H1 (cell line): ENCODE data around the gene DNAJC21. TPM values are rescaled to one million over a fixed set of nuclear protein-coding genes. Genes with fewer than 3 reads are reported as not detected.

Experiments
- CTCF ChIA-PET: fragments of 300-600 bp; sonication (Branson Sonifier 250); formaldehyde crosslinking; loops from one replicate; lab custom pipeline; 2021; ENCODE audit not compliant: partially characterized antibody; lab: Charles Lee
- POLR2A ChIA-PET: fragments of 300-600 bp; sonication (Branson Sonifier 250); formaldehyde crosslinking; loops from one replicate; lab custom pipeline; 2021; ENCODE audit warnings: inconsistent platforms; ENCODE audit not compliant: partially characterized antibody; lab: Charles Lee
- DNase-seq, 2 experiments: peaks; one replicate each; pipeline versions ENCODE4 v3.0.0 to v3.0.0-alpha.2; 2010 to 2022; ENCODE audit warnings: low spot score in 2 of 2, low read depth in 1 of 2, mixed read lengths in 1 of 2
- FAIRE-seq: peaks from 2 replicates; lab custom pipeline; 2011; peaks lifted over from hg19 to GRCh38; lab: Jason Lieb, UNC
- H2AFZ ChIP-seq: 2 replicates; pipeline ENCODE4 v1.8.1; 2012; ENCODE audit warnings: low read length, inconsistent platforms
- H2AK5ac ChIP-seq: 2 replicates; pipeline ENCODE4 v1.6.1; 2013; ENCODE audit warnings: low read depth, low read length
- H2BK120ac ChIP-seq: replicated peaks from 2 replicates; pipeline ENCODE3; 2013; ENCODE audit warnings: low read depth, low read length, inconsistent platforms
- H2BK12ac ChIP-seq: 2 replicates; pipeline ENCODE4 v1.6.1; 2013; ENCODE audit warnings: low read depth, low read length
- H2BK15ac ChIP-seq: 2 replicates; pipeline ENCODE4 v1.6.1; 2013; ENCODE audit warnings: low read length
- H2BK20ac ChIP-seq: 2 replicates; pipeline ENCODE4 v1.6.1; 2013; ENCODE audit warnings: low read length
- H2BK5ac ChIP-seq: 2 replicates; pipeline ENCODE4 v1.6.1; 2013; ENCODE audit warnings: low read depth, low read length
- H3K14ac ChIP-seq: 2 replicates; pipeline ENCODE4 v1.6.1; 2013; ENCODE audit warnings: inconsistent platforms; ENCODE audit not compliant: insufficient read length
- H3K18ac ChIP-seq: 2 replicates; pipeline ENCODE4 v1.6.1; 2013; ENCODE audit warnings: low read length; ENCODE audit errors: extremely low read depth
- H3K23ac ChIP-seq: 2 replicates; pipeline ENCODE4 v1.6.1; 2013; ENCODE audit warnings: inconsistent platforms; ENCODE audit not compliant: insufficient read length
- H3K23me2 ChIP-seq: 2 replicates; pipeline ENCODE4 v1.6.1; 2013; ENCODE audit warnings: low read depth, low read length
- H3K27ac ChIP-seq: 2 replicates; pipeline ENCODE4 v1.6.1; 2011; ENCODE audit warnings: low read depth, low read length, inconsistent platforms
- H3K27me3 ChIP-seq, 4 experiments: replicated peaks in 1 of 4; 1 replicate in 1 of 4; 2 replicates in 3 of 4; pipeline versions ENCODE4 v1.6.1 to v1.8.1; 2011 to 2013; ENCODE audit warnings: low read length in 3 of 4, mild to moderate bottlenecking in 3 of 4, inconsistent platforms in 2 of 4, mixed read lengths in 2 of 4, moderate library complexity in 1 of 4; ENCODE audit not compliant: control insufficient read depth in 3 of 4, insufficient read depth in 3 of 4; ENCODE audit errors: extremely low read depth in 1 of 4
- H3K36me3 ChIP-seq, 4 experiments: 2 replicates each; pipeline versions ENCODE4 v1.6.1 to v1.8.1; 2011 to 2013; ENCODE audit warnings: mild to moderate bottlenecking in 4 of 4, low read length in 3 of 4, moderate library complexity in 2 of 4, control low read depth in 1 of 4, inconsistent platforms in 1 of 4; ENCODE audit not compliant: insufficient read depth in 4 of 4, control insufficient read depth in 2 of 4
- H3K4ac ChIP-seq: replicated peaks from 2 replicates; pipeline ENCODE3; 2013; ENCODE audit warnings: low read length, low read depth, mixed read lengths, inconsistent platforms; ENCODE audit not compliant: insufficient read length
- H3K4me1 ChIP-seq, 4 experiments: replicated peaks in 1 of 4; 1 replicate in 1 of 4; 2 replicates in 3 of 4; pipeline versions ENCODE4 v1.6.1 to v1.8.1; 2011 to 2013; ENCODE audit warnings: low read length in 3 of 4, inconsistent platforms in 2 of 4, mixed read lengths in 1 of 4; ENCODE audit not compliant: insufficient read depth in 4 of 4, control insufficient read depth in 3 of 4
- H3K4me2 ChIP-seq, 2 experiments: 2 replicates each; pipeline versions ENCODE4 v1.6.1 to v1.8.1; 2011 to 2013; ENCODE audit warnings: low read depth in 2 of 2, low read length in 2 of 2, control low read depth in 1 of 2, inconsistent platforms in 1 of 2, mild to moderate bottlenecking in 1 of 2; ENCODE audit not compliant: insufficient read depth in 1 of 2
- H3K4me3 ChIP-seq, 4 experiments: fragments of 200-600, 300-600 bp in 1 of 4; sonication (generic), shearing (Covaris generic), sonication (Bioruptor Twin) in 1 of 4; 2 replicates each; pipeline versions ENCODE4 v1.5.1 to v1.8.1; 2011 to 2016; ENCODE audit warnings: low read length in 4 of 4, low read depth in 3 of 4, control low read depth in 2 of 4, inconsistent platforms in 2 of 4, mild to moderate bottlenecking in 2 of 4, mixed read lengths in 1 of 4, moderate library complexity in 1 of 4; ENCODE audit not compliant: insufficient read depth in 2 of 4; ENCODE audit errors: extremely low read depth in 1 of 4
- H3K56ac ChIP-seq: replicated peaks from 2 replicates; pipeline ENCODE3; 2013; ENCODE audit warnings: low read depth, mild to moderate bottlenecking, mixed read lengths, low read length, inconsistent platforms; ENCODE audit not compliant: insufficient read length
- H3K79me1 ChIP-seq: 2 replicates; pipeline ENCODE4 v1.6.1; 2013; ENCODE audit warnings: low read depth, low read length, control low read depth
- H3K79me2 ChIP-seq, 2 experiments: 2 replicates each; pipeline versions ENCODE4 v1.6.1 to v1.8.1; 2012 to 2013; ENCODE audit warnings: low read length in 2 of 2, mild to moderate bottlenecking in 2 of 2, inconsistent platforms in 1 of 2; ENCODE audit not compliant: insufficient read depth in 2 of 2, control insufficient read depth in 1 of 2
- H3K9ac ChIP-seq, 4 experiments: replicated peaks in 1 of 4; 1 replicate in 1 of 4; 2 replicates in 3 of 4; pipeline versions ENCODE4 v1.6.1 to v1.8.1; 2011 to 2013; ENCODE audit warnings: low read depth in 3 of 4, low read length in 3 of 4, control low read depth in 2 of 4, mild to moderate bottlenecking in 2 of 4, moderate library complexity in 2 of 4, inconsistent platforms in 1 of 4; ENCODE audit errors: extremely low read depth in 1 of 4
- H3K9me3 ChIP-seq, 2 experiments: 2 replicates each; pipeline versions ENCODE4 v1.6.1 to v1.8.1; 2012 to 2013; ENCODE audit warnings: mild to moderate bottlenecking in 2 of 2, moderate library complexity in 2 of 2, control low read depth in 1 of 2, inconsistent platforms in 1 of 2, low read depth in 1 of 2, low read length in 1 of 2, mixed read lengths in 1 of 2; ENCODE audit not compliant: insufficient read depth in 2 of 2
- H4K20me1 ChIP-seq, 2 experiments: replicated peaks in 1 of 2; 2 replicates each; pipeline versions ENCODE3 to v1.8.1; 2011 to 2013; ENCODE audit warnings: inconsistent platforms in 2 of 2, low read length in 2 of 2, mild to moderate bottlenecking in 1 of 2; ENCODE audit not compliant: insufficient read depth in 2 of 2, control insufficient read depth in 1 of 2
- H4K5ac ChIP-seq: 2 replicates; pipeline ENCODE4 v1.6.1; 2013; ENCODE audit warnings: low read length, low read depth, mixed read lengths, inconsistent platforms; ENCODE audit not compliant: insufficient read length
- H4K8ac ChIP-seq: 2 replicates; pipeline ENCODE4 v1.8.0; 2013; ENCODE audit warnings: mild to moderate bottlenecking, moderate library complexity, low read length, inconsistent platforms; ENCODE audit not compliant: insufficient read depth; ENCODE audit errors: extremely low read depth
- H4K91ac ChIP-seq: replicated peaks from 2 replicates; pipeline ENCODE3; 2013; ENCODE audit warnings: low read length, mixed read lengths, inconsistent platforms; ENCODE audit not compliant: insufficient read length
- ASH2L ChIP-seq: fragments of 200-600, 300-600 bp; sonication (generic); IDR thresholded peaks from one replicate; pipeline ENCODE4 v1.7.1; 2017; ENCODE audit warnings: low read length
- CHD2 ChIP-seq: IDR thresholded peaks from 2 replicates; pipeline ENCODE4 v1.6.1; 2012; ENCODE audit warnings: low read length, improper control_type of control experiment
- KDM1A ChIP-seq: fragments of 200-600, 300-600 bp; sonication (generic); IDR thresholded peaks from 2 replicates; pipeline ENCODE4 v1.7.1; 2016; ENCODE audit warnings: mild to moderate bottlenecking, low read length, borderline replicate concordance
- NANOG ChIP-seq: IDR thresholded peaks from 2 replicates; pipeline ENCODE4 v1.6.1; 2011; ENCODE audit warnings: low read length, low read depth, mild to moderate bottlenecking, inconsistent platforms; ENCODE audit not compliant: insufficient read depth, poor library complexity, severe bottlenecking
- POLR2AphosphoS5 ChIP-seq: IDR thresholded peaks from 2 replicates; pipeline ENCODE4 v1.6.1; 2011; ENCODE audit warnings: low read depth, low read length
- RNF2 ChIP-seq: fragments of 200-900, 300-1000 bp; sonication (generic); IDR thresholded peaks from 2 replicates; pipeline ENCODE4 v1.7.1; 2016; ENCODE audit warnings: borderline replicate concordance, low read depth, mild to moderate bottlenecking, antibody characterized with exemption, low read length; ENCODE audit not compliant: poor library complexity, severe bottlenecking; ENCODE audit errors: missing control alignments
- RXRA ChIP-seq: IDR thresholded peaks from 2 replicates; pipeline ENCODE4 v1.6.1; 2011; ENCODE audit warnings: low read depth, mild to moderate bottlenecking, low read length, moderate library complexity; ENCODE audit not compliant: insufficient read depth
- SIN3A ChIP-seq, 2 experiments: IDR thresholded peaks in 1 of 2; conservative IDR thresholded peaks in 1 of 2; 2 replicates each; pipeline ENCODE4 v1.6.1; 2011 to 2012; ENCODE audit warnings: low read length in 2 of 2, improper control_type of control experiment in 1 of 2, low read depth in 1 of 2, mild to moderate bottlenecking in 1 of 2
- SP4 ChIP-seq: IDR thresholded peaks from 2 replicates; pipeline ENCODE4 v1.6.1; 2012; ENCODE audit warnings: low read length, inconsistent platforms
- SRF ChIP-seq: IDR thresholded peaks from 2 replicates; pipeline ENCODE4 v1.6.1; 2011; ENCODE audit warnings: mild to moderate bottlenecking, low read depth, low read length, moderate library complexity
- TEAD4 ChIP-seq: IDR thresholded peaks from 2 replicates; pipeline ENCODE4 v1.6.1; 2012; ENCODE audit warnings: low read depth, low read length, inconsistent platforms, mixed read lengths
- WGBS, 2 experiments: shearing (Covaris generic) in 1 of 2; methylation state at CpG; one replicate each; pipeline versions ENCODE4 v1.1.6 to v1.1.7; 2013 to 2015; ENCODE audit warnings: low lambda C conversion rate in 2 of 2, mixed read lengths in 2 of 2, inconsistent platforms in 1 of 2, low coverage in 1 of 2, missing lambda C conversion rate in 1 of 2; ENCODE audit not compliant: insufficient replicate concordance in 2 of 2, insufficient coverage in 1 of 2, insufficient read length in 1 of 2; ENCODE audit errors: extremely low coverage in 1 of 2, missing lambda C conversion rate in 1 of 2; 5-methylcytosine and 5-hydroxymethylcytosine counted together
- polyA plus RNA-seq, 7 experiments: library from polyadenylated mRNA; depleted of rRNA in 3 of 7; stranded (reverse) in 5 of 7; unstranded in 2 of 7; fragments of >200 nt in 5 of 7; fragments of 200-250 nt in 2 of 7; gene quantifications; 1 replicate in 5 of 7; 2 replicates in 1 of 7; 4 replicates in 1 of 7; pipeline versions ENCODE4 v1.2.1 to v1.2.3, GENCODE V29; 2011 to 2013; ENCODE audit warnings: missing spikeins in 2 of 7, mixed read lengths in 2 of 7
- total RNA-seq: library from RNA; stranded (reverse); fragmentation: NEBNext Ultra II Directional; extraction: Animal tissue kit (Norgen Biotek cat#: 25700); gene quantifications from 2 replicates; pipeline ENCODE4 v1.2.1, GENCODE V29; 2021
- TF ChIP-seq, protein P1 (sequence below): IDR thresholded peaks from 2 replicates; pipeline ENCODE4 v1.6.1; 2012; ENCODE audit warnings: inconsistent platforms

Gene DNAJC21
- total and polyA plus RNA-seq, 2 of the 8 experiments (the other 6 are each of a cell fraction or from before 2014, with no cell fraction given): 5.1 to 47.5 TPM

DNA sequence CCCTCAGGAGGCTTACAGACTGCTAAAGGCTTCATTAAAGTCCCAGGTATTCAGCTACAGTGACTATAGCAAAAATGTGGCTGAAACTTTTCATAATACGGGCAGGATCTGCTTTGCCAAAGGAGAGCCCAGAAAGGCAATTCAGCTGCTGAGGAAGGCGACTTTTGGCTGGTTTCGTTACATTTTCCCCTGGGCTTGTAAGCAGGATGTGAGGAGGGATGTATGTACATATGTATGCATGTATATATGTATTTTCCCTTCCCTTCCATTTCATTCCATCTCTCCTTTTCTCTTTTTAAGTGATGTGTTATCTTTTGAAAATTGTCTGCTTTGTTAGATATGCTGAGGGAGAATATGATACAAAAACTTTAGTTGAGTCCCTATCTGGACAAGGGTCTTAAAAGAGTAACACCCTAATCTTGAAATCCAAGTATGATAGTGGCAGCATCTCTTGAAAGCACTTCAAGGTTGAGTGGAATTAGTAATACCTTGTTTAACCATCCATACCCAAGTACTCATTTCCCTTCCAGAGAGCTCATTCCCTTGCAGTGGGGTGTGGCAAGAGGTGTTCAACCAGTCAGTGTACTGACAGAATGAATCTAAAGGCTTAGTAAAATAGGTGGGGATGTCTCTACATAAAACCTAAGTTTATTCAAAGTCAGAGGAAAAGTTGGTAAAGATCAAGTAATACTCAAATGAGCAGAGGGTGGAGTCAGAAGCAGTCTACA lies 42.8 kb upstream of the DNAJC21 start:
- FAIRE-seq: no peak
- Histone ChIP-seq H3K9me3 (no peaks in the 10 kb centered on the region), H3K23me2 (no peaks in the 10 kb centered on the region), H3K79me1 (no peaks in the 10 kb centered on the region; the same call in 1 of the 2 replicates), H4K20me1 (no peaks in the 10 kb centered on the region), H3K18ac (no peak overlapping the region), H3K36me3 (no peaks in the 10 kb centered on the region), H3K56ac (no peak overlapping the region), H2BK20ac (no peak overlapping the region), H3K4ac (no peak overlapping the region), H3K9ac (no peak overlapping the region), H2BK12ac (no peak overlapping the region), H2AK5ac (no peak overlapping the region), H4K8ac (no peak overlapping the region), H3K27me3 (no peaks in the 10 kb centered on the region), H3K14ac (no peak overlapping the region), H3K4me3 (no peak overlapping the region), H4K91ac (no peak overlapping the region), H3K27ac (no peak overlapping the region), H2BK5ac (no peak overlapping the region), H2AFZ (no peak overlapping the region), H3K4me1 (no peaks in the 10 kb centered on the region), H3K79me2 (no peaks in the 10 kb centered on the region), H3K4me2 (no peak overlapping the region), H3K23ac (no peak overlapping the region), H2BK15ac (no peak overlapping the region), H2BK120ac (no peak overlapping the region), H4K5ac (no peak overlapping the region)
- POLR2A ChIA-PET: interaction anchor here (0.6 to 1.4 kb wide), 2 partner anchors 12 to 397 kb away, joined by 3 read pairs; no protein-coding TSS in a partner anchor
- DNase-seq: no peak
- 89% methylated on average over 3 of the region's 3 CpGs; no CpG with 5 or more reads in 1 of the 2 experiments for WGBS, 2 experiments
- CTCF ChIA-PET: interaction anchor here (0.6 to 1.4 kb wide), 7 partner anchors 9 to 402 kb away, joined by 3 to 6 read pairs (median 4); no protein-coding TSS in a partner anchor
- TF ChIP-seq RXRA (no peak), TEAD4 (no peak), CHD2 (no peak), SIN3A (conservative IDR thresholded peaks at IDR 0.05 in 1 of 2, IDR thresholded peaks at IDR 0.05 in 1 of 2; ENCODE audit: low read depth in 1 of 2, low read length in 2 of 2) (no peak), KDM1A (no peak), RNF2 (no peak), POLR2AphosphoS5 (no peak), SRF (no peak), ASH2L (no peak), SP4 (no peak), NANOG (no peak)
- TF ChIP-seq, protein P1, sequence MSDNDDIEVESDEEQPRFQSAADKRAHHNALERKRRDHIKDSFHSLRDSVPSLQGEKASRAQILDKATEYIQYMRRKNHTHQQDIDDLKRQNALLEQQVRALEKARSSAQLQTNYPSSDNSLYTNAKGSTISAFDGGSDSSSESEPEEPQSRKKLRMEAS: no peak
